Cardiac muscle cell (in vitro differentiated cells and primary cell): ENCODE measurements around the gene KAZN. TPM values are rescaled to one million over a fixed set of nuclear protein-coding genes. Genes with fewer than 3 reads are reported as not detected.

Experiments
- DNase-seq, 2 donors: peaks; one replicate each; pipeline versions ENCODE4 v3.0.0 to v3.0.0-alpha.2; 2010 to 2017; ENCODE audit warnings: low read depth in 1 of 2, low spot score in 1 of 2
- H3K27ac ChIP-seq: fragments of 200-600 bp; sonication (generic); 2 replicates; pipeline ENCODE4 v1.5.1; 2016
- H3K27me3 ChIP-seq: fragments of 200-600 bp; sonication (generic); 2 replicates; pipeline ENCODE4 v1.6.0; 2016; ENCODE audit warnings: control low read depth
- H3K36me3 ChIP-seq: fragments of 200-600 bp; sonication (generic); 2 replicates; pipeline ENCODE4 v1.5.1; 2016; ENCODE audit warnings: control low read depth
- H3K4me1 ChIP-seq: fragments of 200-600 bp; sonication (generic); 2 replicates; pipeline ENCODE4 v1.8.1; 2017; ENCODE audit warnings: low read depth, mild to moderate bottlenecking, mixed run types
- H3K4me3 ChIP-seq: fragments of 200-600 bp; sonication (generic); 2 replicates; pipeline ENCODE4 v1.5.1; 2016; ENCODE audit warnings: mild to moderate bottlenecking
- H3K9me3 ChIP-seq: fragments of 200-600 bp; sonication (generic); 2 replicates; pipeline ENCODE4 v1.5.1; 2017; ENCODE audit warnings: low read depth, mild to moderate bottlenecking, control low read depth
- polyA plus RNA-seq: library from polyadenylated mRNA; unstranded; fragments of >200 nt; fragmentation: Nextera tagmentation; extraction: Ambion mirVana; gene quantifications from 2 replicates; pipeline ENCODE4 v1.2.1, GENCODE V29; 2016
- total RNA-seq: library from RNA; depleted of rRNA; stranded (reverse); fragments of >200 nt; gene quantifications from 2 replicates; pipeline ENCODE4 v1.2.3, GENCODE V29; 2016
- TF ChIP-seq, protein P1 (sequence below): IDR thresholded peaks from 2 replicates; pipeline ENCODE4 v1.5.1; 2012; ENCODE audit warnings: low read depth, mild to moderate bottlenecking, low read length

The KAZN gene
- total and polyA plus RNA-seq, 2 experiments from 2014 or later: 17.5 to 26.9 TPM

DNA sequence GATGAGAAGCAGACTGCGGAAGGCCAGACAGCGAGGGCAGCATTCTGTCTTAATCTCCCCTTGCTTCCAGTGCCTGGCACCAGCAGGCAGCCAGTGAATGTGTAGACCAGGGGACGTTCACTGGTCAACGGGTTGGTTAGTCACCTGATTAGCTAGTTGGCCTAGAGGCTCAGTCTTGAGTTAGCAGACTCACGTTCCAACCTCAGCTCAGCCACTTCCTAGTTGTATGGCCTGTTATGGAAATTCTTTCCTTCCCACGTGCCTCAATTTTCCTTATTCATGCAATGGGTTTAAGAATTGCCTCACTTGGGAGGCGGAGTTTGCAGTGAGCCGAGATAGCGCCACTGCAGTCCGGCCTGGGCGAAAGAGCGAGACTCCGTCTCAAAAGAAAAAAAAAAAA, 305.4 kb downstream of the KAZN start:
- Histone ChIP-seq H3K27ac (no peak overlapping the region), H3K9me3 (no peaks in the 10 kb centered on the region), H3K36me3 (no peaks in the 10 kb centered on the region), H3K27me3 (no peaks in the 10 kb centered on the region), H3K4me1 (no peaks in the 10 kb centered on the region), H3K4me3 (no peak overlapping the region)
- no peak for DNase-seq
- TF ChIP-seq, protein P1, sequence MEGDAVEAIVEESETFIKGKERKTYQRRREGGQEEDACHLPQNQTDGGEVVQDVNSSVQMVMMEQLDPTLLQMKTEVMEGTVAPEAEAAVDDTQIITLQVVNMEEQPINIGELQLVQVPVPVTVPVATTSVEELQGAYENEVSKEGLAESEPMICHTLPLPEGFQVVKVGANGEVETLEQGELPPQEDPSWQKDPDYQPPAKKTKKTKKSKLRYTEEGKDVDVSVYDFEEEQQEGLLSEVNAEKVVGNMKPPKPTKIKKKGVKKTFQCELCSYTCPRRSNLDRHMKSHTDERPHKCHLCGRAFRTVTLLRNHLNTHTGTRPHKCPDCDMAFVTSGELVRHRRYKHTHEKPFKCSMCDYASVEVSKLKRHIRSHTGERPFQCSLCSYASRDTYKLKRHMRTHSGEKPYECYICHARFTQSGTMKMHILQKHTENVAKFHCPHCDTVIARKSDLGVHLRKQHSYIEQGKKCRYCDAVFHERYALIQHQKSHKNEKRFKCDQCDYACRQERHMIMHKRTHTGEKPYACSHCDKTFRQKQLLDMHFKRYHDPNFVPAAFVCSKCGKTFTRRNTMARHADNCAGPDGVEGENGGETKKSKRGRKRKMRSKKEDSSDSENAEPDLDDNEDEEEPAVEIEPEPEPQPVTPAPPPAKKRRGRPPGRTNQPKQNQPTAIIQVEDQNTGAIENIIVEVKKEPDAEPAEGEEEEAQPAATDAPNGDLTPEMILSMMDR: no peak

DNA sequence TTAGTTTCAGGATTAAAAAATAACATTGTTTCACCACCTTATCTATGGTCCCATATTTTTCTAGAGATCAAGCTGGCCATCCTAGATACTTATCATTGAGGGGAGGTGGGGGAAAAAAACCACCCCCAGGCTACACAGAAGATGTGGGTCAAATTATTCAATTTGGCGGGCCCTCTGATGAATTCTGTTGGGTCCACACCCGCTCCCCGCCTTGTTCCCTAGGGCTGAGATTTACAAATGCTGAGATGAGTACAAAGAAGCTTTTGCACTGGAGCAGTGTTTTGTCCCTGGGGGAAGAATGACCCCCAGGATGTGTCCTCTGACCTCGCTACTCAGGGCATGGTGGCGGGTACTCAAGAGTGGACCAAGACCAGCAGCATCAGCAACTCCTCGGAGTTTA, 308.2 kb downstream of the KAZN start:
- H3K9me3 ChIP-seq: no peaks in the 10 kb centered on the region
- no peak overlapping the region for H3K4me3 ChIP-seq
- H3K4me1 ChIP-seq: no peaks in the 10 kb centered on the region
- TF ChIP-seq, protein P1: no peak
- H3K27me3 ChIP-seq: no peaks in the 10 kb centered on the region
- DNase-seq: no peak
- no peaks in the 10 kb centered on the region for H3K36me3 ChIP-seq
- H3K27ac ChIP-seq: no peak overlapping the region

DNA sequence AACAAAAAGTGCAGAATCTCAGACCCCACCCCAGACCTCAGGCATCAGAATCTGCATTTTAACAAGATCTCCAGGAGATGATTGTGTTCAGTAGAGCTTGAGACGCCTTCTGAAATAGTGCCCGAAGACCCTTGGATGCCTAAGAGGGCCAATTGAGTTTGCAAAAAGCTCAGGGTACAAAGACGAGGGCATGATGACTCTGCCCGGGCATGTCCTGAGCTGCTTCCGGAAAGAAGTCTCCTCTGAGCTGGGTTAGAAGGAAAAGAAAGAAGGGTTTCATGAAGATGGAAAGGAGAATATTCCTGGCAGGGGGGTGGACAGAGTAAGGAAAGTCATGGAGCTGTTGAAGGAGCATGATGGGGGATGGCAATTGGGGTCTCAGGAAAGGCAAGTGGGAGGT, 308.9 kb downstream of the KAZN start:
- Histone ChIP-seq H3K36me3 (no peaks in the 10 kb centered on the region), H3K27me3 (no peaks in the 10 kb centered on the region), H3K27ac (no peak overlapping the region), H3K4me1 (no peaks in the 10 kb centered on the region), H3K4me3 (no peak overlapping the region), H3K9me3 (no peaks in the 10 kb centered on the region)
- DNase-seq: no peak
- TF ChIP-seq, protein P1: no peak

DNA sequence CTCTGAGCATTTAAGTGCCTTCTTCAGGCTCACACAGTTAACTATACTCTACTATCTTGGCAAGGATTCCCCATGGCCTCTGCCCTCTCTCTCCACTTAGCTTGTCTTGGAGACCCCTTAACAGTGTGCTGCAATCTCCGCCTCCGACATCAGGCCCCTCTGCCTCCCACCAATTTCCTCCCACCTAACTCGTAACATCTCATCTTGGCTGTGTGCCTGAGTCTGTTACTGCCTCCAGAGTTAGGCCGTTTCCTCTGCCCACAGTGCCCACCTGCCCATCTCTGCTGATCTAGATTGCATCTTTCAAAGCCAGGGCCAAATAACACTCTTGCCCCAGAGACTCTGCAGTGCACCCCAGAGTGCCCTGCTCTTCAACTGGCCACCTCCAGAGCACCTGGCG, 310.8 kb downstream of the KAZN start:
- Histone ChIP-seq H3K9me3 (no peaks in the 10 kb centered on the region), H3K4me1 (no peaks in the 10 kb centered on the region), H3K27me3 (no peaks in the 10 kb centered on the region), H3K27ac (no peak overlapping the region), H3K36me3 (no peaks in the 10 kb centered on the region), H3K4me3 (no peak overlapping the region)
- TF ChIP-seq, protein P1: no peak
- DNase-seq: no peak

DNA sequence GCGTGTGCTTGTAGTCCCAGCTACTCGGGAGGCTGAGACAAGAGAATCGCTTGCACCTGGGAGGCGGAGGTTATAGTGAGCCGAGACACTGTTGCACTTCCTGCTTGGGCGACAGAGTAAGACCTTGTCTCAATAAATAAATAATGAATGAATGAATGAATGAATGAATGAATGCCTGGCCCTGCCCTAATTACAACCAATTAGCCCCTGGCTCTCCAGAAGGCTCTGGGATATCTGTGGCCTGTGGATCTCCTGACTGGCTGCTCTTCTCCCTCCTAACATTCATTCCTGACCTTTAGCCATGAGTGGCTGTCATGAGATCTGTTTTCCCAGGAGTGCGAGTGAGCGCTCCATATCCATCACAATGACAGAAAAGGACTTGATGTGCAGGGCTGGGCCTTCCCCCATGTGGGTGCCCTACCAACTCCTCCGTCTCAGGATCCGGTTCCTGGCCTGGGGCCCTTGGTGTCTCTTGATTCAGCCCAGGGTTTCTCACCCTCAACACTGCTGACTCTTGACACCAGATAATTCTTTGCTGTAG, 311.5 kb downstream of the KAZN start:
- TF ChIP-seq, protein P1: no peak
- Histone ChIP-seq H3K27ac (no peak overlapping the region), H3K27me3 (no peaks in the 10 kb centered on the region), H3K4me1 (no peaks in the 10 kb centered on the region), H3K9me3 (no peaks in the 10 kb centered on the region), H3K4me3 (no peak overlapping the region), H3K36me3 (no peaks in the 10 kb centered on the region)
- DNase-seq: no peak
